ENCODE results near the gene CAST.

The CAST gene

DNA sequence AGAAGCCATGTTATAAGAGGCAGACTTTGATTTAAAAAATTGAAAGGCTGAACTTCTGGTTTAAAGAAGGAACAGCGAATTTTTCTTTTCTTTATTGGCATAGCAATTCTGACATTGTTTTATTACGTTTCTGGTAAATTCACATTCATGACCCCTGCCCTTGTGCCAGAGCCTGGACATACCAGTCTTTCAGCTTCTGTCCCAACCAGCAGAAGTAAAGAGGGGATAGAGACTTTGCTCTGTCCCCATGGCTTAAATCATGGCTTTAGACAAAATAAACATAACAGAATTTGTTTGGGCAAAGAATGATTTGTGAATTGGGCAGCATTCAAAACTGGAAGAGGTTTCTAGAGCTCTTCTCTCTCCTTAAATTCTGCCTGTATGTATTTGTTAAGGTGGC, 15.3 kb downstream of the CAST start:
- DNase-seq, result no peak

DNA sequence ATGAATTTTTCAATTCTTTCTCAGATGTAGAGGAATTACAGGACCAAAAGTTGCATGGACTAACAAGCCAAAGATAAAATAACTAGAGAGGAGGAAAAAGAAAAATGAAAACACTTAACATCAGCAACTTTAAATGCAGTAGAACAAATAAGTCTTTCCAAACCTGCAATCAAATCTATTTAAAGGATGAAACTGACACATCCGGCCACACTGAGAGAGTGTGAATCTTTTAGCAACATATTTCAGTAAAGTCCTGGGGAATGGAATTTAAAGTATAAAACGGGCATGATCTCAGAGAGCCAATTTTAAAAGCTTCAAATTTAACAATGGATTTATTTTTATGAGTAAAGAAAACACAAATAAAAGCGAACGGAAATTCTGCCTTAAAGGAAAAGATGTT, 17.1 kb downstream of the CAST start:
- no peak for DNase-seq

DNA sequence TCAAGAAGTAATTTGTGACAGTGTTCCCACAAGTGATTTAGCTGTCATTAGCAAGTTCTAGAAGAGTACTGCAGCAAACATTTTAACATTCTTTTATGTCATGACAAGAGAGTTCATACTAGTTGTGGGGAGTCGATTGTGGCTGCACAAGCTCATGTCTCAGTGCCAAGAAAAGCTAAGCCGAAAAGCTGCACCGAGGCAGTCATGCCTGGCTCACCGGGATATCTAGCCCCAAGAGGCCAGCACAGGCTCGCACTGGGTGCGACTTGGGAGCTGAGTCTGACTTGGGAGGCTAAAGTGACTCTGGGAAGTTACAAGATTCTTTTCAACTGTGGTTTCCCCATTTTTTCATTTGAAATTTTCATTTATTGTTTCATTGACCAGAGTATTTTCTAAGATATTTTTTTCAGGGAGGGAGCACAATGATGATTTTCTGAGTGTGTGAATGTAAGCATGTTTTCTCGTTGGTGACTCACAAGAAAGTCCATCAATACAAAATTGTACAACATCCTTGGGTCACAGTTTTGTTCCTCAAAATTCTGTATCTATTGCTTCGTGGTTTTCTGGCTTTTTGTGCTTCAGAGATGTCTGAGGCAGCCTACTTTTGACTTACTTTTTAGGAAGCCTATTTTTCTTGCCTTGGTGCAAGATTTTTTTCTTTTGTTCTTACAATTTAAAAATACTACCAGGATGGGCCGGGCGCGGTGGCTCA, 18.7 kb downstream of the CAST start:
- no peak for DNase-seq

DNA sequence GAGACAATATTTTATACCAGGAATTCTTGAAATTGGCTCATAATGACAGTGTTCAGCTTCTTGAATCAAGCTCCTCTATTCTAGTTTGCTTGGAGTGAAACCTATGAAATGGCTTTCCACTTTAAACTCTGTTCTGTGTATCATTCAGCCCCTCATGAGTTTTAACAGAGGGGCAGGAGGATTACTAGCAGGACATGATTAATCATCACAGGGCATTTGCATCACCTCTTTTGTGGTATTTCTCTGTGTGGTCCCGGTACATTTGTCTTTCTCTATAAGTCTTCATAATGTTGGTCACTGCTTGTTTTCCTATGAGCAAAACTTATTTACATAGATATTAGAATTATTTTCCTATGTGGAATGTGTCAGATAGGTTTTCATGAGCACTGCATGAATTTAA, 21.2 kb downstream of the CAST start:
- DNase-seq, result no peak

DNA sequence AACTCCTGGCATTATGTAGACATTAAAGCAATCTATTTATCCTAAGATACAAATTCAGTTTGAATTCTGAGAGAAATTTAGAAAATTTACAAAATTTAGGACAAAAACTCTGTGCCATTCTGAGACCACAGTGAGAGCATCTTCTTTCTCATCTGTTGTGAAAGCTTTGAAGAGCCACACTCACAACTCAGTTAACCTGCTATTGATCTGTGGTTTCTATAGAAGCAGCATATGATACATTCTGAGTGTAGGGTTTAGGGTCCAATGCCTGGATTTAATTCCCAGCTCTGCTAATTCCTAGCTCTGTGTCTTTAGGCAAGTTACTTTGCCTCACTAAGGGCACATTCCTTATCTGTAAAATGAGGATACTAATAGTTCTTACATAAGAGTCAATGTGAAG, 21.6 kb downstream of the CAST start:
- DNase-seq, result no peak

DNA sequence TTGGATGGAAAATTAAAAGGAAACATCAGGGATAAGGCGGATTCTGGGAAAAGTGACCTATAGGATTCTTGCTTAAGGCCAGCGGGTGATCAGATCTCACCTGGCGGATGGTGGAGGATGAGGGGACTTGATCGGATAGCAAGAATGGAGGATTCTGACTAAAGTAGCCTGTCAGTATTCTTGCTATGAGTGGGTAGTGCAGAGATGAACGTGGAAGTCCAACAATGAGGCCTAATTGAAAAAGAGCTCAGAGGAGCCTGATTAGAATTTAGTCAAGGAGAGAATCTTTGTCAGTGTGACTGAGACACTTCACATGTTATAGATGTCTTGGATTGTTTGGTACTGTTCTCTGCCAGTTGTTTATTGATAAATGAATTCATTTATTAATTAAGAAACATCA, 24.9 kb downstream of the CAST start:
- no peak for DNase-seq

DNA sequence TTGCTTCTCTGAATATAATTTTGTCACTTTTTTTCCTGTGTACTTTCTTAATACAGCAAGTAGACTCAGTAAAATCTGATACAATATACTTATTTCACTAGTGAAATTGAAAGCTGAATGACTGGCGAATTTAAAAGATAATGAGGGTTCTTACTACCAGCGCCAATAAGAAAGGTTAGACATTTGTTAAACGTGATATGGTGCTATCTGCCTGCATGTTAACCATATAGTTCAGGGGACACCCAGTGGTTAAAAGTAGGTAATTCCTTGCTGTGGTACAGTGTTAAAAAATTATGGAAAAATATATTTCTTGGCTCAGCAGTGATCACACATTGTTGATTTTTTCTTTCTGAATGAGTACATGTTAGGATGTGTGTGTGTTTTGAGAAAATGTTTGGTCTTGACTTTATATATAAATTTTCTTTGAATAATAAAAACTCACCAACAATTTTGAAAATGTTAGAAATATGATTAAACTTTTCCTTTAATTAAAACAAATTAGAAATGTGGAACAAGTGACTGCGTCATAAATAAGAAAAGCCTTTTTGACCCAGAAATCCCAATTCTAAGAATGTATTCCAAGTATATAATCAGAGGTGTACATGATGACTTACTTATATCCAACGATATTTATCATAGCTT, 25.8 kb downstream of the CAST start:
- peak; percentile 33 for DNase-seq

DNA sequence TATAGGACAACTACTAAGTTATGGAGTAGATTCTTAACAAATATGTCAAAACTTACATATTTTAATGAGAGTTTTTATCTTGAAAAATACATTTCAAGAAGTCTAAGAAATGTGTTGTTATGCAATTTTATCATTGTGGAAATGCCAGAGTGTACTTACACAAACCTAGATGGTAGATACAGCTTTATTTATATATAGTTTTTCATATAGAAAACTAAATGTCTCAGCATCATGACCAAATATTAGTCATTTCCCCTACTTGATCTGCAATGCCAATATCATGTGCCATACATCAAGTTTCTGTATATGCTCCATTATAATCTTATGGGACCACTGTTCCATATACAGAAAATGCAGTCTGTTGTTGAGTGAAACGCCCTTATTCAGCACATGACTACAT, 28.7 kb downstream of the CAST start:
- no peak for DNase-seq

DNA sequence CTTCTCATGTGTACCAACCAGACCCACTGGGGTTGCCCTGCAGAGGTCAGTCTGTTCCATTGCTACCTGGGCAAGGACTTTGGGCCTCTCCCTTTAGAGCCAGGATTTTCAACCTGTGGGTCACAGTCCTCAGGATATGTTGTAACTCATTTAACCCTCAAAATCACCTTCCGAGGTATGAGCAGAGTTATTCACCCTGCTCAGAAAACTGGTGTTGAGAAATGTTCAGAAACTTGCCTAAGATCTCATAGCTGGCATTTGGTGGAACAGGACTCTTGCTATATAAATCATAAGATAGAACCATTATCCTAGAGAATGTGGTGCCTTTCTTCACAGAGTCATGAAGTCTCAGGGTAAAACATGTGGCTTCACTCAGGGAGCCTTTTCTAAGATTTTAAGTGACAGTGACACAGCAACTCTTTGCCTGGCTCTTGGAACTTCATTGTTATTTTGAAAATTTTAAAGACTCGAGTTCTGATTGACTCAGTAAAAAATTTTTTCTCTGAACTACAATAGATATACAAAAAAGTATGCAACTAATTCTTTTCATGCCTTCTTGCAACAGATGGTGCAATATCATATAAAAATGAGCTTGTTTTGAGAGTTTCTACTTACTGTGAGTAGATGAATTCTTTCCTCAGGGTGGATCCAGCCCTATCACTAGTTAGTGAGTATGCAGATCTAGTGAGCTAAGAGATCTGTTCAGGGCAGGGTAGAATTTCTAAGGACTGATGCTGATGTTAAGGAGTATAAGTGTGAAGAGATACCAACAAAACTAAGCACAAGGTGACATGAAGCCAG, 29.5 kb downstream of the CAST start:
- DNase-seq, result no peak

DNA sequence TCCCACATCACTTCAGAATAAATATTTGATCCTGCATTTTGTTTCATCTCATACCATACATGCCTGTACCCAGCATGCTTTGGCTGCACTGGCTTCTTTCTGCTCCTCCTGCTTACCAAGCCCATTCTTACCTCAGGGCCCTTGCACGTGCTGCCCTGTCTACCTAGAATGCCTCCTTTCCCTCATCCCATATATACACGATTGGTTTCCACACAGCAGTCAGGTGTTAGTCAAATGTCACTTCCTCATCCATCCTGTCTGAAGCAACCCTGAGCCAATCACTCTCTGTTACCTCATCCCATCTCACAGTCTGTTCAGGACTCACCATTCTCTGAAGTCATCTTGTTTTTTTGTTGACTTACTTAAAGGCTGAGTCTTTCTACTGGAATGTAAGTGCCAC, 30.3 kb downstream of the CAST start:
- DNase-seq, result no peak

DNA sequence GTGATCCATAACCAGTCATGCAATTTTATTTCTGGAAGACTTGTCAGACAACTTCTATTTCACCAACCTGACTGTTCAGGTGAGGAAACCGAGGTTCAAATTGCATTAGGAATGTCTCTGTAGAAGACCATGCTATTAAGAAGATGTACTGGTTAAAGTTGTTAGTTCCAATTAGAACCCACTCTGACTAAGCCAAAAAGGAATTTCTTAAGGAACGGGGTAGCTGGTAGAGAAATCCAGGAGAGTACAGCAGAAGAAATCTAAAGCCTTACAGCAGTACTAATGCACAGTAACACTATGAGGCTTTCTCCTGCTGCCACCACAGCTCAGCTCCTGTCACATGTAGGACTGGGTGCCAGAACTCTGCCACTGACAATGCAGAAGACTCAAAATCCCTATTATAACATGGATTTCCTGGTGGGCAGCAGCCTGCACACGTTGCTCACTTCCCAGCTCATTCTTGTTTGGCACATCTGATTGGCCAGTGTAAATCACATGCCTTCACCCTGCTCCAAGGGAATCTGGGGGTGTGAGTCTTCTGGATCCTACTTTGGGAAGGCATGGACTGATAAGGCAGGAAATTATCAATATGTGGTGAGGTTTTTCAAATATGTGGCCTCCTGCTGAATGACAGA, 37.1 kb downstream of the CAST start:
- DNase-seq, result no peak

DNA sequence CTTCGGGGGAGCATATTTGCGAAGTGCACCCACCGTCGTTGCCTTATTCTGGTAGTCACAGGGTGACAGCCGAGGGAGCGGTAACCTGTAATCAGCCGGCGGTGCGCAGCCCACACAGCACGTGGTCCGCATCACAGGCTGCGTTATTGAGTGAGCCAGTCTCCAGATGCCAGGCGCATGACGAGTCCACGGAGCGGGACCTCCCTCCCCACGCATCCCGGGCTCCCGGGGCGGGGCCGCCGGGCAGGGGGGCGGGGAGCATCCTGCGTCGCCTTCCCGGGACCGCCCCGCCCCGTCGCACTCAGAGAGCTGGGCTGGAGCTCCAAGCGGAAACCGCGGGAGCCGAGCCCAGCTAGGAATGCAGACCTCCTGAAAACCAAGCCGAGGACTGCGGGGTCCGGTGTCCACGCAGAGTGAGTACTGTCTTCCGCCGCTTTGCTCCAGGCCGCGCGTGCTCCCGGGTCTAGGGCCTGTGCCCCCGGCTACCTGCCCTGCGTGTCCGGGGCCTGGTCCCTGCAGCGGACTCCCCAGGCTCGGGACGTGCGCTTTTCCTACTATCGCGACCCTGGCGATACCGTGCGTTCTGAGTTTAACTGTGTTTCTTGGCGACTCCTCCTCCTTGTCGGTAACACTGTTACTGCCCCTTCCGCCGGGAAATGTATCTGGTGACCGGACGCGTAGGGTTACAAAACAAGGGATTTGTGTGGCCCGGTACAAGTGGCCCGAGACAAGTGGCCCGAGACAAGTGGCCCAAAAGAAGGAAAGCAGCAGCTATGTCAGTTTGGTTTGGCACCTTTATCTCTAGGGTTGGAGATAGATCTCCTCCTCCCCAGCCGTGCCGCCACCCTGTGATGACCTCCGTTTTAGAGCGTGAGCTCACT, 40.6 kb downstream of the CAST start:
- peak; percentile 75 for DNase-seq

DNA sequence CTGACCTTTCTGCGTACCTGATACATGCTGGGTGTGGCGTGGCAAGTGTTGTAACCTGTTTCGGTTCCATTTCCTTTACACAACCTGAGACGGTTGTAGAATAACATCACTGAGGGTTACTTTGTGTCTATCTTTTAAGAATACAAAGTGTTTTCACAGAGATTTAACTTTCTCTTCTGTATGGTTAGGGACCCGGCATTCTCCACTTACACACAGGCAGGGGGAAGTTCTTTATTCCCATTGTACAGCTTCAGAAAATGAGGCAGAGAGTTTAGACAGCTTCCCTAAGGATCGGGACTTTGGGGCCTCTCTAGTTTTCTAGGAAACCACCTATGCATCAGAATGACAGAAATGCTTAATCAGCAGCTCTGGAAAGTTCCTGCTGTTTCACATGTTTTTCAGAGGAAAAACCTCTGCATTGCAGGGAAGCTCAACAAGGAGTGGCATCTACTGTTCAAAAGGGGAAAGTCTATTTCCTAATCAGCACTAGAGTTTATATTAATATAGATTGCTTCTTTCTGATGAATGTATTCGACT, 41.3 kb downstream of the CAST start:
- DNase-seq, result no peak

DNA sequence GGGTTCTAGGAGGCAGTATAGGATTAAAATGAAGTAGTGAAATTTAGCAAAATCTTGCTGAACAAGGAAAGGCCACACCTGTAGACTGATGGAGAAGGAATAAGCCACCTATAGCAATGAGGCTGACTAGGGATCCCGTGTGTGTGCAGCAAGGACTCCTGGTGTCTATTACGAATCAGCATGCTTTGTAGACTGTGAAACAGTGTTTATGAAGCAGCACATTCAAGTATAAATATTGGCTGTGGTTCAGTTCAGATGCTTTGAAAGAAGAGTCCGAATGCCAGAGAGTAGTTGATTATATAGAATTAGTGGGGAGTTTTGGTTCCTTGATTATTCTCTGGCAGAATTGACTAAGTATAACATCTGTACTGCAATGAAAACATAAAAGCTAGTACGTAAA, 41.8 kb downstream of the CAST start:
- DNase-seq, result no peak

DNA sequence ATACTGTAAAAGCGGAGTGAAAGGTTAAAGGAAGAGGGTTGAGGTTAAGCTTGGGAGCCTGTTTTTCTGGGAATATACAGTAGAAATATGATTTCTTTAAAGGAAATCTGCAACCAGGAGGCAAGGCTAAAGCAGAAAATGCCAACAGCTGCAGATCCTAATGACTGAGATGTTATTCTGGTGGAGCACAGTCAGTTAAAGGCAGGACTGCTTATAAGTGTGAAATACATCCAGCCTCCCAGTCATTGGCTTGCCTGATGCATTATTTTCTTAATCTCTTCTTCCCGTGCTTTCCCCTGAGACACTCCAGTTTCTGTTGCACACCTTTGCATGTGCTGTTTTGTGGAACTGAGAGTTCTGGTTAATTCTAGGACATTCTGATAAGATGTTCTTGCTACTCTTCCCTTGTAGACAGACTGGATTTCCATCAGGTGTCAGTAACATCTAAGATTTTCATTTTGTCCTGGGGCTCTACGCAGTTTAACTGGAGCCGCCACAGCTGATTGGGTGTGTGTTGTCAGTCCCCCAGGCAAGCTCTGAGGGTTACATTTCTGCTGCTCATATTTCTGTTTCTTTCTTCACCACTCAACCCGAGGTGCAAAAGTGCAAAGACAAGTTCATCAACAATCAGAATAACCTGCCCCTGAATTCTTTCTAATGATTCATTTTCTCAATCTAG, 44.4 kb downstream of the CAST start:
- DNase-seq, result no peak

DNA sequence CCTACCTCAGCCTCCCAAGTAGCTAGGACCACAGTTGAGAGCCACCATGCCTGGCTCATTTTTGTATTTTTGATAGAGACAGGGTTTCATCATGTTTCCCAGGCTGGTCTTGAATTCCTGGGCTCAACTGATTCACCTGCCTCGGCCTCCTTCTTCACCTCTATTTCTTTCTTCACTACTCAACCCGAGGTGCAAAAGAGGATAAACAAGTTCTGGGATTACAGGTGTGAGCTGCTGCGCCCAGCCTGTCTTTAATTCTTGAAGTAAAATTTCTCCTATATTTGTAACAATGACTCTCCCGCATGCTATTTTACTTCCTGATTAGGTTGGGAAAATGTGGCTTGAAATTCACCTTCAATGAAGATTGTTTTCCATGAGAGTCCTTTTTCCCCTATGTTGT, 46.4 kb downstream of the CAST start:
- no peak for DNase-seq

DNA sequence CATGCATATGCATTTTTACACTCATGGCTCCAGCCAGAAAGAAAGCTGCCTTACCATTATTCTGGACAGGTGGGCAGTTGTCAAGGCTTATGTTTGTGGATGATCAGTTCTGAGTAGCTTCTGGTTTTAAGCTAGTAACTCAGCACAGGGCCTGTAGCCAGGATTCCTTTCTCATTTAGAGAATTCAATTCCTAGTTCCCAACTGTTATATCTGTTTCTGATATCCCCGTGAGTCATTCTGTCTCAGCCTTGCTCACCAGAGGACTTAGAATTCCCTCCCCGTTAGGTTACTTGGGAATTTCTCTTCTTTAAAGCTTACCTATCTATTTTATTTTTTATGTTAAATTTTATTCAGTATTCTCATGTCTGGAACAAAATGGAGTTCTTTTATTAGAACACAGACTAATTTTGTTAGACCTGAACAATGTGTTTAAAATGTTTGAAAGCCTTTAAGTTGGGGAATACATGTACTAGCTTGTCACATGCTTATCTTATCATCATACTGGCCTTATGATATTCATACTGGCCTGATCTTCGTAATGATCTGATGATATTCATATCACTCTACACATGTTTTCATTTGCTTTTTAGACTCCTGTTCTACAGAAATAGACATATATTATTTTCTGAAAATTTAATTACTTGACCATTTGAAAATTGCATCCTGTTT, 47.1 kb downstream of the CAST start:
- DNase-seq, result no peak

DNA sequence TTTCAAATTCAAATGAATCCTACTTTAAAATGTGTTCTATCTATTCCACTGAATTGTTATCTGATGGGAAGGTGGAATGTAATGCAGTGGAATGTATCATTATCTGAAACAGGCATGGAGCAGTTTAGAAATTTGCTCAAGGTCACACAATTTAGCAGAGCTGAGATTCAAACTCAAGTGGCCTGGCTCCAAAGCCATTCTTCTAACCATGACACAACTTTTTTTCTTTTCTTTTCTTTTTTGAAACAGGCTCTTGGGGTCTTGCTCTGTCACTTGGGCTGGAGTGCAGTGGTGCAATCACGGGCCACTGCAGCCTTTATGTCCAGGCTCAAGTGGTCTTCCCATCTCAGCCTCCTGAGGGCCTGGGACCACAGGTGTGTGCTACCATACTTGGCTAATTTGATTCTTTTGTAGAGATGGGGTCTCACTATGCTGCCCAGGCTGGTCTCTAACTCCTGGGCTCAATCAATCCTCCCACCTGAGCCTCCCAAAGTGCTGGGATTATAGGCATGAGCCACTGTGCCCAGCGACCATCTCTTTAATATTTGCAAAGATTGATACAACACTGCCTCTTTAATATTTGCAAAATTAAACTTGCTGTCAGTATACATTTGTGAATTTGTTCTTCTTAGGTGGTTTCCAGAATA, 50.0 kb downstream of the CAST start:
- no peak for DNase-seq

DNA sequence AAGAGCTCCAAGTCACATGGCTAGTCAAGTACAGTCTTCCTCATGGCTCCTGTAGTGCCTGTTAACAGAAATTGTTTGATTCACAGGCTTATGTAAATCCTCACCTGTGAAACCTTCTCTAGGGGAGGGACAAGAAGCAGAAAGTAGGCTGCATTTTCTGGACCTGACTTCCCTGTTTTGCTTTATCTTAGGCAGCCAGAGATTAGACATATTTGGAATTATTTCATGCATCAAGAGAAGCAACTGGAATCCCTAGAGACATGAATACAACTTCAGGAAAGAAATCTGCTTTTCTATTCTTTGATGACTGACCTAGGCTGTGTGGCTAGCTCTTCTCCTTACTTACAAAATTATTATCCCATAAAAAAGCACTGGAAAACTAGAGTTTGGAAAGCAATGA, 52.3 kb downstream of the CAST start:
- no peak for DNase-seq

DNA sequence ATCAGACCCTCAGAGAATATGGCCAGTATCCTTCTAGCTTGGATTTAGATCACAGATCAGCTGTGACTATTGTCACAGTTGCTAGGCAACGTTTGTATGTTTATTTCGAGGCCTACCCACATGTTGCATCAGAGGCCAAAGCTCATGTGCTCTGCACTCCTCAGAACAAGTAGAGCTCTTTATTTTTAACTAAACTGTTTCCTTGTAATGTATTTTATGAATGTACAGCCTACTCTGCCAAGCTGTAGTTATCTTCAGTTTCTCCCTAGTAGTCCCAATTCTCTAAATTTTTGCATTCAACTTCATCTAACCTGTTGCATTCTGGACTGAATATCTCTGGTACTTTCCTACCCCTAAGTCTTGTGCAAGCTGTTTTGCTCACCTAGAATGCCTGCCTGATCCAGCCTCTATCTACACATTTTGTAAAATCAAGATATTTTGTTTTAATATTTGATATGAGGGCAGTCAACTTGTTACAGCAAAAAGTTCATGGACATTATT, 52.8 kb downstream of the CAST start:
- DNase-seq, result no peak

Data from NCI-H446 treated with DMSO at 0.1 percent for 48 hours (cell line).